Dermis blood vessel endothelial cell (primary cell): ENCODE results near the gene SF3B1. TPM values are rescaled to one million over a fixed set of nuclear protein-coding genes. Genes with fewer than 3 reads are reported as not detected.
"Not testable (repeated sequence)": the region's sequence is repeated elsewhere in the genome, so short reads cannot be mapped to it uniquely, and the experiment has no call there.

ENCODE experiments used
- DNase-seq: peaks from one replicate; pipeline ENCODE4 v3.0.0; 2010
- total RNA-seq: library from RNA; depleted of rRNA; stranded (reverse); fragments of >200 nt; gene quantifications from 2 replicates; pipeline ENCODE4 v1.2.3, GENCODE V29; 2014

SF3B1 gene, protein sequence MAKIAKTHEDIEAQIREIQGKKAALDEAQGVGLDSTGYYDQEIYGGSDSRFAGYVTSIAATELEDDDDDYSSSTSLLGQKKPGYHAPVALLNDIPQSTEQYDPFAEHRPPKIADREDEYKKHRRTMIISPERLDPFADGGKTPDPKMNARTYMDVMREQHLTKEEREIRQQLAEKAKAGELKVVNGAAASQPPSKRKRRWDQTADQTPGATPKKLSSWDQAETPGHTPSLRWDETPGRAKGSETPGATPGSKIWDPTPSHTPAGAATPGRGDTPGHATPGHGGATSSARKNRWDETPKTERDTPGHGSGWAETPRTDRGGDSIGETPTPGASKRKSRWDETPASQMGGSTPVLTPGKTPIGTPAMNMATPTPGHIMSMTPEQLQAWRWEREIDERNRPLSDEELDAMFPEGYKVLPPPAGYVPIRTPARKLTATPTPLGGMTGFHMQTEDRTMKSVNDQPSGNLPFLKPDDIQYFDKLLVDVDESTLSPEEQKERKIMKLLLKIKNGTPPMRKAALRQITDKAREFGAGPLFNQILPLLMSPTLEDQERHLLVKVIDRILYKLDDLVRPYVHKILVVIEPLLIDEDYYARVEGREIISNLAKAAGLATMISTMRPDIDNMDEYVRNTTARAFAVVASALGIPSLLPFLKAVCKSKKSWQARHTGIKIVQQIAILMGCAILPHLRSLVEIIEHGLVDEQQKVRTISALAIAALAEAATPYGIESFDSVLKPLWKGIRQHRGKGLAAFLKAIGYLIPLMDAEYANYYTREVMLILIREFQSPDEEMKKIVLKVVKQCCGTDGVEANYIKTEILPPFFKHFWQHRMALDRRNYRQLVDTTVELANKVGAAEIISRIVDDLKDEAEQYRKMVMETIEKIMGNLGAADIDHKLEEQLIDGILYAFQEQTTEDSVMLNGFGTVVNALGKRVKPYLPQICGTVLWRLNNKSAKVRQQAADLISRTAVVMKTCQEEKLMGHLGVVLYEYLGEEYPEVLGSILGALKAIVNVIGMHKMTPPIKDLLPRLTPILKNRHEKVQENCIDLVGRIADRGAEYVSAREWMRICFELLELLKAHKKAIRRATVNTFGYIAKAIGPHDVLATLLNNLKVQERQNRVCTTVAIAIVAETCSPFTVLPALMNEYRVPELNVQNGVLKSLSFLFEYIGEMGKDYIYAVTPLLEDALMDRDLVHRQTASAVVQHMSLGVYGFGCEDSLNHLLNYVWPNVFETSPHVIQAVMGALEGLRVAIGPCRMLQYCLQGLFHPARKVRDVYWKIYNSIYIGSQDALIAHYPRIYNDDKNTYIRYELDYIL
- total RNA-seq, result 219 and 353 TPM in 2 replicates

- DNase-seq, result peak; percentile 98
Measured at GRCh38 chr2:197434541-197435513, at the start of gene SF3B1. TSS of gene SF3B1 (minus strand) at chr2:197435028. CDS start at chr2:197434999, 29 bp downstream.

DNA sequence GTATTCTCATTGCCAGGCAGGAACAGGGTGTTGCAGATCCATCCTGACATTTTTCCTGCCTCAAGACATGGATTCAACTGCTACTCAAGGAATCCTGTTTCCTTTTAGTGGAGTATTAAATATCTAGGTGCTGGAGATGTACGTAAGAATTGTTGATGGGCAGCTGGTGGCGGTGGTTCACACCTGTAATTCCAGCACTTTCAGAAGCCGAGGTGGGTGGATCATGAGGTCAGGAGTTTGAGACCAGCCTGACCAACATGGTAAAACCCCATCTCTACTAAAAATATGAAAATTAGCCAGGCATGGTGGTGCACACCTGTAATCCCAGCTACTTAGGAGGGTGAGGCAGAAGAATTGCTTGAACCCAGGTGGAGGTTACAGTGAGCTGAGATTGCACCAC lies 49.4 kb upstream of the SF3B1 start:
- DNase-seq, result not testable (repeated sequence)

DNA sequence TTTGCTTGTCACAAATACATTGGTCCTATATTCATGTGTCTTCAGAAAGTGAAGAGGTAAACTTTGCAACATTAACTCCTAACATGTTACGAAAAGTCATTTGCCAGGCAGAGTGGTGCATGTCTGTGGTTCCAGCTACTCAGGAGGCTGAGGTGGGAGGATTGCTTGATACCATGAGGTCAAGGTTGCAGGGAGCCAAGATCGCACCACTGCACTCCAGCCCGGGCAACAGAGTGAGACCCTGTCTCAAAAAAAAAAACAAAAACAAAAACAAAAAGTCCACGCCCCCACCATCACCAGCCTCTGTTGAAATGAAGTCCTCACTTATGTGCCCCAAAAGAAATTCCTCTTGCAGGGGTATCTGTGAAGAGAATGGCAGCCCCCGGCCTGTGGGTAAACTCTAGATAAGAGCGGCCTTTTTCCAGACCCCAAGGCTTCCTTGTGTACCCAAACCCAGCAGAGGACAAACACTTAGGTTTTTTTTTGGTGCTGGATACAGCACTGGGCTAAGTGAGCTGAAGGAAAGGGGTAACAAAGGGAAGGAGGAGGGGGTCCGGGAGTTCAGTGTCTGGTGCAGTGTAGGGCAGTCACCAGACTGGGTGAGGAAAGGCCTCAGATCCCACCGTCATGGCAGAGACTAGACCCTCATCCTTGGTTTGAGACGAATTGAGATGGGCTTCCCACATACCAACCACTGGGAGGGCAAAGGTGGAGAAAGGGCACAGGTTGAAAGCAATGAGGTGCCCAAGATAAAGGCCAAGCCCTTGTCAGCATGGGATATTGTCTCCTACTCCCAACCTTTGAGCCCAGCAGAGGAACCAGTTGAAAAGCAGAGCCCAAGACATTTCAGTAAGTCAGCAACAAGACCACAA lies 45.6 kb upstream of the SF3B1 start:
- DNase-seq, result no peak

GRCh38 chr2:197477797-197478196 lies 43.0 kb upstream of the SF3B1 start:
- DNase-seq, result no peak

- DNase-seq, result no peak
Measured at GRCh38 chr2:197472166-197472565, 37.3 kb upstream of the SF3B1 start.

DNA sequence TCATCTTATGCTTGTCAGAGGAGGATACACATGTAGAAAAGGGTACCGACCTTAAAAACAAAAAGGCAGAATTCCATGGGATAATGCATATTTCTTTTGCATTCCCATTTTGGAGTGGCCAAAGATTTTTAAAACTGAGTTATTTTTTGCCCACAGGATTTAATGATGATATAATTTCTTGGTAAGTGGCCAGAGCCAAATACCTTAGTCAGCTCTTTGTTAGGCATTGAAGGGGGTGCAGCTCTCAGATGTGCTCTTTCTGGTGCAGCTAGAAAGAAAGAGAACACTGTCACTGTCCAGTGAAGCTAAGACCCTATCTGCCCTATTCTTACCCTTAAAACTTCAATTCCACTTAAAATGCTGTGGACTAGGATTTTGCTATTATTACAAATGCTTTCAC lies 29.3 kb upstream of the SF3B1 start:
- DNase-seq, result no peak

DNA sequence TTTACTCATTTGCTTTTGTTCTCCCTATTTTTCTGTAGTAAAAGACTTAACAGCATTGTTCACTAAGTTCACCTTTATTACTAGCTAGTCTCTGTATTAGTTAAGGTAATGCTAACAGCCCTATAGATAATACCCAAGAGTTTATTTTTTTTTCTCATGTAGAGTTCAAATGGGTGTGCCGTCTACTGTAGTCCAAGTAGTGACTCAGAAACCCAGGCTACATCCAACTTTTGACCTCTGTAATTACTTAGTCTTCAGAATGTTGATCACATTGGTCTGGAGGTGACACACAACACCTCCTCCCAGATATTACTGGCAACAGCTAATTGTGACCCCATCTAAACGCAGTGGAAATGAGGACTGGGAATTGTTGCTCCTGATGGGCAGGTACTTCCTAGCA lies 26.2 kb upstream of the SF3B1 start:
- DNase-seq, result peak; percentile 9

DNA sequence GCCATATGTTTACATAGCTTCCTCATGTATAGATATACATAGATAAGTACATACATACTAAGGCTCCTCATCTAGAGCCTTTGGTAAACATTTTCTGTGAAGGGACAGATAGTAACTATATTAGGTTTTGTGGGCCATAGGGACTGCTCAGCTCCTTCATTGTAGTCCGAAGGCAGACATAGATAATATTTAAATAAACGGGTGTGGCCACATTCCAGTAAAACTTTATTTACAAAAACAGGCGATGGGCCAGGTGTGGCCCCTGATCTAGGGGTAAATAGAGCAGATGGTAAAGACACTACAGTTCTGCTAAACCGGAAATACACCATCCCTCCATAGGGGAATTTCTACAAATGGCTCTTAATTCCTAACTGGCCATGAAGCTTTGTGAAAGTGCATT lies 25.8 kb upstream of the SF3B1 start:
- no peak for DNase-seq

DNA sequence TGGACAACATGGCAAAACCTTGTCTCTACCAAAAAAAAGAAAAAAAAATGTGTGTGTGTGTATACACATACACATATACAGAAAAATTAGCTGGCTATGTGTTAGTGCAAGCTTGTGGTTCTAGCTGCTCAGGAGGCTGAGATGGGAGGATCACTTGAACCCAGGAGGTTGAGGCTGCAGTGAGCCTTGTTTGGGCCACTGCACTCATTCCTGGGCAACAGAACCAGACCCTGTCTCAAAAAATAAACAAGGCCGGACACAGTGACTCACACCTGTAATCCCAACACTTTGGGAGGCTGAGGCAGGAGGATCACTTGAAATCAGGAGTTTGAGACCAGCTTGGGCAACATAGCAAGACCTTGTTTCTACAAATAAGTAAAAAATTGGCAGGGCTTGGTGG lies 20.6 kb upstream of the SF3B1 start:
- DNase-seq, result no peak

DNA sequence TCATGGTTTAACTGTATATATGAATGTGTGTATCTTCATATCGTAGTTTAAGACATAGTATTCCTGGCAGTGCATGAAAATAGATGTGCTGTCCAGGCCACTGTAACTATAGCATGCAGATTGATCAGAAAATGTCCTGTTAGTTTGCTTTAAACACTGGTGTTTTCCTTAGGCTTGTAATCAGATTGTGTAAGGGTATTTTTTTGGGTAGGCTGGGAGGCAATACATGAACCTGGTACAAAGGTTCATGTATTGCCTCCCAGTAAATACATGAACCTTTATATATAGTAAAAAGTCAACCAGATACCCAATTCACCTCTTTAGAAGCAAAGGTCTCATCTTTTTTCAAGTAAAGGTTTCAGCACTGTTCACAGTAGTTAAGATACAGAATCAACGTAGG lies 20.1 kb upstream of the SF3B1 start:
- no peak for DNase-seq

DNA sequence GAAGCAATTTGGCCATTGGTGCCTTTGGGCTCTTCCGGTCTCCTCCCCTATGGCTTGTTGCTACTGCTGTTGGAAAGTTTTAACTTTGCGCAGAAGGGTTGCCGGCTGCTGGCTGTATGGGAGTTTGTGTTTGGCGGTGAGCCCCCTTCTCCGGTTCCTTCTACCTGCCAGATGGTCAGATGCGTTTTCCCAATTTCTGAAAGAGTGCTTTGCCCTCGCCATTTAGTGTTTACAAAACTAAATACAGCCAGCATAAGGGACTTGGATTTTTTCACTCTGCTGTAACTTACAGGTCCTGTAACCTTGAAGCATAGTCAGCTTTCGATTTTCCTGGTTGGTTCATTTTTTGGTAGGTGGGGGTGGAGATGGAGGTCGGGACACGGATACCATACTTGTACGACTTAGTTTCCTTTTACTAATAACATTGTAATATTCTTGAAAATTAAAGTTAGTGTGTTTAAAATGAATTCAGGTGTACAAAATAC lies 19.1 kb upstream of the SF3B1 start:
- peak; percentile 94 for DNase-seq

GRCh38 chr2:197453123-197453913 lies 18.5 kb upstream of the SF3B1 start, which contains the start of gene COQ10B:
TSS of gene COQ10B (plus strand) at chr2:197453552. CDS start at chr2:197453561, 9 bp downstream.
- DNase-seq, result peak; percentile 100

DNA sequence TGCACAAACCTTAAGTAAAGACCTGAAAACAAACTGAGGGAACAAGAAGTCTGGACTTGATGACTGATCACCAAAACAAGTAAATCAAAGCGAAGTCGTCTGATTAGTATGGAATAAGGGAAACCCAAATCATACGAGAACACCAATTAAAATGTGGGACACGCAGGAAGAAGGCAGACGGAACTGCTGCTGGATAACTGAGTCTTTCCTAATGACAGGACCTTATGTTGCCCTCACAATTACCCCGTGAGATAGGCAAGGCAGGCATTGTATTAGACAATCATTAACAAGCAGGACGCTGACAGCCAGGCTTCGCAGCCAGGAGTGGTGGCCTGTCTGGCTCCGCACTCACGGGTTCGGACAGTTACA lies 17.9 kb upstream of the SF3B1 start:
- no peak for DNase-seq

DNA sequence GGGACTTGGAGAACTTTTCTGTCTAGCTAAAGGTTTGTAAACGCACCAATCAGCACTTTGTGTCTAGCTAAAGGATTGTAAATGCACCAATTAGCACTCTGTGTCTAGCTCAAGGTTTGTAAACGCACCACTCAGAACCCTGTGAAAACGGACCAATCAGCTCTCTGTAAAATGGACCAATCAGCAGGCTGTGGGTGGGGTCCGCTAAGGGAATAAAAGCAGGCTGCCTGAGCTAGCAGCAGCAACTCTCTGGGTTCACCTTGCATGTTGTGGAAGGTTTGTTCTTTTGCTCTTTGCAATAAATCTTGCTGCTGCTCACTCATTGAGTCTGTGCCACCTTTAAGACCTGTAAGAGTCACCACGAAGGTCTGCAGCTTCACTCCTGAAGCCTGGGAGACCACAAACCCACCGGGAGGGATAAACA lies 16.1 kb upstream of the SF3B1 start:
- DNase-seq, result not testable (repeated sequence)

GRCh38 chr2:197450465-197450864 lies 15.6 kb upstream of the SF3B1 start:
- no peak for DNase-seq

DNA sequence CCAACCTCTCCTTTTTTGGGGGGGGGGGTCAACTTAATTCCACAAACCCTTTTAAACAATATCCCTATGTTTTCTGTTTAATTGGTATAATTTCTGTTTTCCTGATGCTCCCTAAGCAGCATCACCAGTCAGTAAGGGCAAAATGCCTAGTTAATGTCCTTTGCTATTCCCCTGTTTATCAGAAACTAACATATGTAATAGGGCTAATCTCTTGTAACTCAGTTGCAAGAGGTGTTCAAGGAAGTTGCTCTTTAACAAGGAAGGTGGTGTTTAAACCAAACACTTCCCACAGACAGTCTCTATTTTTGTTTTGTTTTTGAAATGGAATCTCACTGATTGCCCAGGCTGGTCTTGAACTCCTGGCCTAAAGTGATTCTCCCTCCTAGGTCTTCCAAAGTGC lies 12.0 kb upstream of the SF3B1 start:
- no peak for DNase-seq

DNA sequence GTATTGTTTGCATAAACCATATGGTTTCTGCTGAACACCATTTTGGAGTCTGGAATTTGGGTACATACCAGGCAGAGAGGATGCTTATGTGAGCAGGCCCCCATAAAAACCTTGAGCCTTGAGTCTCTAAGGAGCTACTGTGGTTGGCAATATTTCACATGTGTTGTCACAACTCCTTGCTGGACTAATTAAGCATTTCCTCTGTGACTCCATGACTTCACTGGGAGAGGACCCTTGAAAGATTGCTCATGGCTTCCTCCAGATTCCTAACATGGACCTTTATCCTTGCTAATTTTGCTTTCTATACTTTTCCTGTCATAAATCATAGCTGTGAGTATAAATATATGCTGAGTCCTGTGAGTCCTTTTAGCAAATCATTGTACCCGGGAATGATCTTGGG lies 10.9 kb upstream of the SF3B1 start:
- DNase-seq, result peak; percentile 32

DNA sequence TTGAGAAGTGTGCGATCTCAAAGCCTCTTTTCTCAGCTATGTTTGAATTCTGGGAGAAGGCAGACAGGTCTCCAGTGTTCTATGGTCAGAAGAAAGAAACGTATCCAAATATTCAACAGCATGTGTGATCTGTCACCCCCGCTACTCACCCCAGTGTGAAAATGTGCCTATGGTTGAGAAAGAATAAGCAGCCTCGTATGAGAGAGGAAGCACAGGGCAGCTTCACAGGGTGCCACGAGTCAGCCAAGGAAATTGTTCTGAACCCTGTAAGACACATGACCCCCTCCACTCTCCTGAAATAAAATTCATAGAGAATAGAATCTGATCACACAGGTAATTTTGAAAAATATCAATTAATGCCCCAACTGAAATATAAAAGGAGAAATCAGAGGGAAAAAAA lies 8.0 kb upstream of the SF3B1 start:
- DNase-seq, result peak; percentile 37

DNA sequence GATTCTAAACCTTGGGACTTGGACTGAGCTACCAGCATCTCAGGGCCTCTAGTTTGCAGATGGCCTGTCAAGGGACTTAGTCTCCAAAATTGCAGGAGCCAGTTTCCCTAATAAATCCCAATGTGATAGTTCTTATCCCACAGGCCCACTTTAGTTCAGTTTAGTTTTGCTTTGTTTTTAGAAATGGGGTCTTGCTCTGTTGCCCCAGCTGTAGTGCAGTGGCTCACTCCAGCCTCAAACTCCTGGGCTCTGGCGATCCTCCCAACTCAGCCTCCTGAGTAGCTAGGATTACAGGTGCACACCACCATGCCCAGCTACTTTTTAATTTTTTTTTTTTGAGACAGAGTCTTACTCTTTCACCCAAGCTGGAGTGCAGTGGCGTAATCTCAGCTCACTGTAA lies 2.6 kb upstream of the SF3B1 start:
- DNase-seq, result no peak
